HCT116 (cell line): ENCODE data around the gene MYH6. TPM values are rescaled to one million over a fixed set of nuclear protein-coding genes. Genes with fewer than 3 reads are reported as not detected.

Source experiments
- ATAC-seq: fragments of 200-7000 bp; cut with Tn5 transposase; 2 replicates; pipeline ENCODE4 v1.9.1; 2020; ENCODE audit warnings: mild to moderate bottlenecking, moderate library complexity
- BruUV-seq: library from RNA; stranded (reverse); fragments of 400-500 nt; replicated peaks from 2 replicates; lab custom pipeline; 2021; lab: Mats Ljungman, UMichigan
- CTCF ChIA-PET: fragments of 300-600 bp; sonication (Branson Sonifier 250); formaldehyde crosslinking; loops from one replicate; lab custom pipeline; 2021; ENCODE audit warnings: antibody characterized with exemption; lab: Charles Lee
- POLR2A ChIA-PET: fragments of 300-600, 350-600 bp; sonication (Branson Sonifier 250); formaldehyde crosslinking; loops from one replicate; lab custom pipeline; 2021; ENCODE audit warnings: antibody characterized with exemption; lab: Charles Lee
- RAD21 ChIA-PET, 2 experiments: fragments of 300-600 bp; sonication (Branson Sonifier 250); formaldehyde crosslinking; loops; one replicate each; lab custom pipeline; 2023; ENCODE audit warnings: low total read pairs in 2 of 2; ENCODE audit not compliant: uncharacterized antibody in 2 of 2, unreplicated experiment in 2 of 2, low non-redundant PET in 1 of 2; lab: Charles Lee
- DNase-seq: peaks from one replicate; pipeline ENCODE4 v3.0.0-alpha.2; 2010; ENCODE audit warnings: low read depth, low spot score
- H2AFZ ChIP-seq: fragments of 200-600 bp; shearing (Covaris generic), sonication (generic); 2 replicates; pipeline ENCODE4 v1.6.1; 2017; ENCODE audit warnings: low read depth, mixed run types, mixed read lengths, antibody characterized with exemption, low read length; ENCODE audit not compliant: poor library complexity, severe bottlenecking
- H3K27ac ChIP-seq: 2 replicates; pipeline ENCODE4 v1.5.1; 2012; ENCODE audit warnings: low read depth, low read length
- H3K27me3 ChIP-seq: fragments of 200-600 bp; sonication (generic); 2 replicates; pipeline ENCODE4 v1.6.1; 2016; ENCODE audit warnings: mixed run types, low read length, mixed read lengths; ENCODE audit not compliant: insufficient read depth
- H3K36me3 ChIP-seq, 2 experiments: fragments of 200-500 bp in 1 of 2; fragments of 200-600 bp in 1 of 2; sonication (Bioruptor generic) in 1 of 2; sonication (generic) in 1 of 2; 2 replicates each; pipeline versions ENCODE4 v1.5.1 to v1.6.1; 2014 to 2016; ENCODE audit warnings: low read length in 2 of 2, inconsistent platforms in 1 of 2, mixed read lengths in 1 of 2, mixed run types in 1 of 2; ENCODE audit not compliant: insufficient read depth in 2 of 2, control insufficient read depth in 1 of 2
- H3K4me1 ChIP-seq, 2 experiments: fragments of 200-600 bp in 1 of 2; sonication (generic) in 1 of 2; 2 replicates each; pipeline versions ENCODE4 v1.5.1 to v1.6.1; 2012 to 2017; ENCODE audit warnings: low read length in 2 of 2, inconsistent platforms in 1 of 2, mild to moderate bottlenecking in 1 of 2, mixed read lengths in 1 of 2, mixed run types in 1 of 2, moderate library complexity in 1 of 2; ENCODE audit not compliant: insufficient read depth in 2 of 2, control insufficient read depth in 1 of 2
- H3K4me2 ChIP-seq: fragments of 200-600 bp; sonication (generic); 2 replicates; pipeline ENCODE4 v1.6.1; 2017; ENCODE audit warnings: mixed run types, low read length, mixed read lengths
- H3K4me3 ChIP-seq, 2 experiments: fragments of 200-600 bp in 1 of 2; sonication (generic) in 1 of 2; replicated peaks in 1 of 2; 2 replicates each; pipeline ENCODE4 v1.5.1; 2011 to 2016; ENCODE audit warnings: low read length in 2 of 2, control low read depth in 1 of 2, low read depth in 1 of 2, mild to moderate bottlenecking in 1 of 2, mixed read lengths in 1 of 2, mixed run types in 1 of 2
- H3K79me2 ChIP-seq: fragments of 200-600 bp; sonication (generic); 2 replicates; pipeline ENCODE4 v1.6.1; 2017; ENCODE audit warnings: mild to moderate bottlenecking, mixed run types, low read length, moderate library complexity, mixed read lengths; ENCODE audit not compliant: insufficient read depth
- H3K9ac ChIP-seq: fragments of 200-600 bp; sonication (generic); 2 replicates; pipeline ENCODE4 v1.6.1; 2016; ENCODE audit warnings: low read length, mixed read lengths
- H3K9me2 ChIP-seq: fragments of 200-600 bp; sonication (generic), shearing (Covaris generic); 2 replicates; pipeline ENCODE4 v1.6.1; 2017; ENCODE audit warnings: mixed run types, mild to moderate bottlenecking, moderate library complexity; ENCODE audit not compliant: insufficient read depth
- H3K9me3 ChIP-seq, 2 experiments: fragments of 200-500 bp in 1 of 2; fragments of 200-600 bp in 1 of 2; sonication (Bioruptor generic) in 1 of 2; sonication (generic) in 1 of 2; 2 replicates each; pipeline ENCODE4 v1.6.1; 2014 to 2017; ENCODE audit warnings: low read length in 2 of 2, mixed read lengths in 2 of 2, inconsistent platforms in 1 of 2, low read depth in 1 of 2, mild to moderate bottlenecking in 1 of 2, mixed run types in 1 of 2, moderate library complexity in 1 of 2; ENCODE audit not compliant: control insufficient read depth in 1 of 2, insufficient read depth in 1 of 2
- H4K20me1 ChIP-seq: fragments of 200-600 bp; sonication (generic), shearing (Covaris generic); 2 replicates; pipeline ENCODE4 v1.6.1; 2017; ENCODE audit warnings: mixed run types, mild to moderate bottlenecking, moderate library complexity; ENCODE audit not compliant: insufficient read depth
- CBX3 ChIP-seq: IDR thresholded peaks from 2 replicates; pipeline ENCODE4 v1.6.1; 2012; ENCODE audit warnings: low read depth
- FOSL1 ChIP-seq: IDR thresholded peaks from 2 replicates; pipeline ENCODE4 v1.6.1; 2012; ENCODE audit warnings: low read depth
- JUND ChIP-seq: IDR thresholded peaks from 2 replicates; pipeline ENCODE4 v1.6.1; 2012
- POLR2A ChIP-seq: IDR thresholded peaks from 2 replicates; pipeline ENCODE4 v1.7.0; 2011; ENCODE audit warnings: borderline replicate concordance; ENCODE audit not compliant: insufficient read depth, insufficient read length; ENCODE audit errors: extremely low read depth
- POLR2AphosphoS5 ChIP-seq: IDR thresholded peaks from 2 replicates; pipeline ENCODE4 v1.6.1; 2011; ENCODE audit warnings: mild to moderate bottlenecking, low read depth, low read length, moderate library complexity
- SP1 ChIP-seq: IDR thresholded peaks from 2 replicates; pipeline ENCODE4 v1.6.1; 2012; ENCODE audit warnings: low read depth
- TCF7L2 ChIP-seq: IDR thresholded peaks from 2 replicates; pipeline ENCODE4 v1.7.0; 2011; ENCODE audit warnings: borderline replicate concordance, inconsistent platforms; ENCODE audit not compliant: insufficient read depth, insufficient read length; ENCODE audit errors: extremely low read depth
- ZFX ChIP-seq: fragments of 450-650 bp; IDR thresholded peaks from 2 replicates; pipeline ENCODE4 v1.6.1; 2017
- intact Hi-C: fragments of 100-400 bp; cut with micrococcal nuclease; formaldehyde crosslinking; loops from 2 replicates; pipeline ENCODE4 v1.10.0; 2022
- total RNA-seq: library from RNA; stranded (reverse); gene quantifications from one replicate; pipeline ENCODE4 v1.2.1, GENCODE V29; 2021; ENCODE audit not compliant: unreplicated experiment
- TF ChIP-seq, protein P1 (sequence below), 3 experiments: fragments of 200-600 bp in 1 of 3; sonication (generic) in 1 of 3; IDR thresholded peaks in 2 of 3; conservative IDR thresholded peaks in 1 of 3; 2 replicates each; pipeline ENCODE4 v1.5.1; 2012 to 2017; ENCODE audit warnings: low read depth in 2 of 3, low read length in 2 of 3, antibody characterized with exemption in 1 of 3, borderline replicate concordance in 1 of 3, control low read depth in 1 of 3, mild to moderate bottlenecking in 1 of 3, mixed read lengths in 1 of 3, mixed run types in 1 of 3, moderate library complexity in 1 of 3; ENCODE audit not compliant: insufficient read depth in 1 of 3
- TF ChIP-seq, protein P2 (sequence below): IDR thresholded peaks from 2 replicates; pipeline ENCODE4 v1.6.1; 2011; ENCODE audit warnings: mild to moderate bottlenecking, low read length, moderate library complexity; ENCODE audit not compliant: insufficient replicate concordance; ENCODE audit errors: extremely low read depth
- TF ChIP-seq, protein P3 (sequence below): IDR thresholded peaks from 2 replicates; pipeline ENCODE4 v1.6.1; 2012; ENCODE audit warnings: low read depth

Gene MYH6
- total RNA-seq, 1 experiment from 2014 or later, result not detected

DNA sequence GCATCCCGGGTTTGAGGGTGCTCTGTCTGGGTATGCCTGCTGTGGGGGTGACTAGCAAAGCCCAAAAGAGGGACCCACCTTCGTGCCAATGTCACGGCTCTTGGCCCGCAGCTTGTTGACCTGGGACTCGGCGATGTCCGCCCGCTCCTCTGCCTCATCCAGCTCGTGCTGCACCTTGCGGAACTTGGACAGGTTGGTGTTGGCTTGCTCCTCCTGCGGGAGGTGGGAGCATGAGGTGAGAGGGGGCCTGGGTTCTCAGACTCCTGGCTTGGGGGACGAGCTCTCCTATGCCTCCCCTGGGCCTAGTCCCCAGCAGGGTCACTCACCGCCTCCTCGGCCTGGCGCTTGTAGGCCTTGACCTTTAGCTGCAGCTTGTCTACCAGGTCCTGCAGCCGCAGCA, 5.6 kb upstream of the MYH6 start:
- Histone ChIP-seq H3K27ac (no peak overlapping the region), H3K79me2 (no peaks in the 10 kb centered on the region), H3K9ac (no peak overlapping the region), H3K9me2 (no peaks in the 10 kb centered on the region), H3K4me2 (no peak overlapping the region), H4K20me1 (no peaks in the 10 kb centered on the region), H3K4me3 (no peak overlapping the region), H3K4me1 (no peaks in the 10 kb centered on the region), H3K36me3 (no peaks in the 10 kb centered on the region), H3K9me3 (no peaks in the 10 kb centered on the region), H3K27me3 (no peaks in the 10 kb centered on the region; the same call in 1 of the 2 replicates), H2AFZ (no peak overlapping the region)
- BruUV-seq, result no TSS peak
- ChIA-PET POLR2A (no interaction called here), RAD21 (no interaction called here), CTCF (no interaction called here)
- intact Hi-C loops, result no loop called here
- DNase-seq (no peak), ATAC-seq (no peak)
- TF ChIP-seq FOSL1 (no peak), TCF7L2 (no peak), JUND (no peak), ZFX (no peak), CBX3 (no peak), POLR2AphosphoS5 (no peak), POLR2A (no peak), SP1 (no peak)
- TF ChIP-seq, protein P1, sequence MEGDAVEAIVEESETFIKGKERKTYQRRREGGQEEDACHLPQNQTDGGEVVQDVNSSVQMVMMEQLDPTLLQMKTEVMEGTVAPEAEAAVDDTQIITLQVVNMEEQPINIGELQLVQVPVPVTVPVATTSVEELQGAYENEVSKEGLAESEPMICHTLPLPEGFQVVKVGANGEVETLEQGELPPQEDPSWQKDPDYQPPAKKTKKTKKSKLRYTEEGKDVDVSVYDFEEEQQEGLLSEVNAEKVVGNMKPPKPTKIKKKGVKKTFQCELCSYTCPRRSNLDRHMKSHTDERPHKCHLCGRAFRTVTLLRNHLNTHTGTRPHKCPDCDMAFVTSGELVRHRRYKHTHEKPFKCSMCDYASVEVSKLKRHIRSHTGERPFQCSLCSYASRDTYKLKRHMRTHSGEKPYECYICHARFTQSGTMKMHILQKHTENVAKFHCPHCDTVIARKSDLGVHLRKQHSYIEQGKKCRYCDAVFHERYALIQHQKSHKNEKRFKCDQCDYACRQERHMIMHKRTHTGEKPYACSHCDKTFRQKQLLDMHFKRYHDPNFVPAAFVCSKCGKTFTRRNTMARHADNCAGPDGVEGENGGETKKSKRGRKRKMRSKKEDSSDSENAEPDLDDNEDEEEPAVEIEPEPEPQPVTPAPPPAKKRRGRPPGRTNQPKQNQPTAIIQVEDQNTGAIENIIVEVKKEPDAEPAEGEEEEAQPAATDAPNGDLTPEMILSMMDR (IDR thresholded peaks at IDR 0.05 in 2 of 3, conservative IDR thresholded peaks at IDR 0.05 in 1 of 3; ENCODE audit: borderline replicate concordance in 1 of 3, insufficient read depth in 1 of 3, low read depth in 2 of 3, low read length in 2 of 3), result no peak
- TF ChIP-seq, protein P2, sequence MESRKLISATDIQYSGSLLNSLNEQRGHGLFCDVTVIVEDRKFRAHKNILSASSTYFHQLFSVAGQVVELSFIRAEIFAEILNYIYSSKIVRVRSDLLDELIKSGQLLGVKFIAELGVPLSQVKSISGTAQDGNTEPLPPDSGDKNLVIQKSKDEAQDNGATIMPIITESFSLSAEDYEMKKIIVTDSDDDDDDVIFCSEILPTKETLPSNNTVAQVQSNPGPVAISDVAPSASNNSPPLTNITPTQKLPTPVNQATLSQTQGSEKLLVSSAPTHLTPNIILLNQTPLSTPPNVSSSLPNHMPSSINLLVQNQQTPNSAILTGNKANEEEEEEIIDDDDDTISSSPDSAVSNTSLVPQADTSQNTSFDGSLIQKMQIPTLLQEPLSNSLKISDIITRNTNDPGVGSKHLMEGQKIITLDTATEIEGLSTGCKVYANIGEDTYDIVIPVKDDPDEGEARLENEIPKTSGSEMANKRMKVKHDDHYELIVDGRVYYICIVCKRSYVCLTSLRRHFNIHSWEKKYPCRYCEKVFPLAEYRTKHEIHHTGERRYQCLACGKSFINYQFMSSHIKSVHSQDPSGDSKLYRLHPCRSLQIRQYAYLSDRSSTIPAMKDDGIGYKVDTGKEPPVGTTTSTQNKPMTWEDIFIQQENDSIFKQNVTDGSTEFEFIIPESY, result no peak
- TF ChIP-seq, protein P3, sequence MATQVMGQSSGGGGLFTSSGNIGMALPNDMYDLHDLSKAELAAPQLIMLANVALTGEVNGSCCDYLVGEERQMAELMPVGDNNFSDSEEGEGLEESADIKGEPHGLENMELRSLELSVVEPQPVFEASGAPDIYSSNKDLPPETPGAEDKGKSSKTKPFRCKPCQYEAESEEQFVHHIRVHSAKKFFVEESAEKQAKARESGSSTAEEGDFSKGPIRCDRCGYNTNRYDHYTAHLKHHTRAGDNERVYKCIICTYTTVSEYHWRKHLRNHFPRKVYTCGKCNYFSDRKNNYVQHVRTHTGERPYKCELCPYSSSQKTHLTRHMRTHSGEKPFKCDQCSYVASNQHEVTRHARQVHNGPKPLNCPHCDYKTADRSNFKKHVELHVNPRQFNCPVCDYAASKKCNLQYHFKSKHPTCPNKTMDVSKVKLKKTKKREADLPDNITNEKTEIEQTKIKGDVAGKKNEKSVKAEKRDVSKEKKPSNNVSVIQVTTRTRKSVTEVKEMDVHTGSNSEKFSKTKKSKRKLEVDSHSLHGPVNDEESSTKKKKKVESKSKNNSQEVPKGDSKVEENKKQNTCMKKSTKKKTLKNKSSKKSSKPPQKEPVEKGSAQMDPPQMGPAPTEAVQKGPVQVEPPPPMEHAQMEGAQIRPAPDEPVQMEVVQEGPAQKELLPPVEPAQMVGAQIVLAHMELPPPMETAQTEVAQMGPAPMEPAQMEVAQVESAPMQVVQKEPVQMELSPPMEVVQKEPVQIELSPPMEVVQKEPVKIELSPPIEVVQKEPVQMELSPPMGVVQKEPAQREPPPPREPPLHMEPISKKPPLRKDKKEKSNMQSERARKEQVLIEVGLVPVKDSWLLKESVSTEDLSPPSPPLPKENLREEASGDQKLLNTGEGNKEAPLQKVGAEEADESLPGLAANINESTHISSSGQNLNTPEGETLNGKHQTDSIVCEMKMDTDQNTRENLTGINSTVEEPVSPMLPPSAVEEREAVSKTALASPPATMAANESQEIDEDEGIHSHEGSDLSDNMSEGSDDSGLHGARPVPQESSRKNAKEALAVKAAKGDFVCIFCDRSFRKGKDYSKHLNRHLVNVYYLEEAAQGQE, result no peak
